Right lobe of liver (tissue), 6 donors: ENCODE measurements around the gene C5orf58. TPM values are rescaled to one million over a fixed set of nuclear protein-coding genes. Genes with fewer than 3 reads are reported as not detected.

Experiments
- ATAC-seq, 4 donors: fragments of 200-7000 bp; cut with Tn5 transposase; one replicate each; pipeline ENCODE4 v1.9.1; 2020; ENCODE audit warnings: mild to moderate bottlenecking in 4 of 4, moderate library complexity in 4 of 4
- DNase-seq, 3 donors: peaks; one replicate each; pipeline ENCODE4 v3.0.0-alpha.2; 2020
- H3K27ac ChIP-seq, 3 donors: fragments of 200-600 bp; one replicate each; pipeline ENCODE4 v1.8.0; 2022
- H3K27me3 ChIP-seq, 2 donors: fragments of 200-600 bp; one replicate each; pipeline ENCODE4 v1.8.0; 2022
- H3K36me3 ChIP-seq, 4 donors: fragments of 200-600 bp; sonication (generic) in 1 of 4; one replicate each; pipeline versions ENCODE4 v1.5.1 to v1.8.0; 2017 to 2022; ENCODE audit warnings: control low read depth in 1 of 4
- H3K4me1 ChIP-seq, 4 donors: fragments of 200-600 bp; sonication (generic) in 1 of 4; one replicate each; pipeline versions ENCODE4 v1.5.1 to v1.8.0; 2017 to 2022; ENCODE audit warnings: control low read depth in 1 of 4
- H3K4me3 ChIP-seq, 3 donors: fragments of 200-600 bp; one replicate each; pipeline ENCODE4 v1.8.0; 2022
- H3K9me3 ChIP-seq, 4 donors: fragments of 200-600 bp; sonication (generic) in 1 of 4; one replicate each; pipeline versions ENCODE4 v1.5.1 to v1.8.0; 2017 to 2022; ENCODE audit warnings: control low read depth in 1 of 4
- POLR2A ChIP-seq: fragments of 450-650 bp; IDR thresholded peaks from one replicate; pipeline ENCODE4 v1.6.1; 2017; ENCODE audit warnings: antibody characterized with exemption, mild to moderate bottlenecking
- whole genome bisulfite sequencing: methylation state at CpG from one replicate; pipeline ENCODE4 v1.1.6; 2018; ENCODE audit warnings: low coverage, low lambda C conversion rate; ENCODE audit not compliant: insufficient coverage; ENCODE audit errors: missing lambda C conversion rate; 5-methylcytosine and 5-hydroxymethylcytosine counted together
- intact Hi-C, 2 donors: fragments of 100-400 bp; cut with DNase I; formaldehyde crosslinking; loops; one replicate each; pipeline versions ENCODE4 v1.11.2 to v1.14.1; 2022
- long read RNA-seq: library from polyadenylated mRNA; unstranded; transcript quantifications from one replicate; pipeline ENCODE4 v2.0.0, GENCODE V29; 2019
- total RNA-seq, 6 experiments: library from RNA; depleted of rRNA in 2 of 6; stranded (reverse); fragments of >200 nt in 2 of 6; fragmentation: NEBNext Ultra II Directional in 3 of 6; extraction: Animal tissue kit (Norgen Biotek cat#: 25700) in 3 of 6; gene quantifications; one replicate each; pipeline versions ENCODE4 v1.1.0 to v1.2.4, GENCODE V29; 2016 to 2023
- TF ChIP-seq, protein P1 (sequence below), 4 donors: fragments of 200-600 bp in 3 of 4; fragments of 450-650 bp in 1 of 4; IDR thresholded peaks; one replicate each; pipeline versions ENCODE4 v1.5.1 to v1.8.0; 2016 to 2022; ENCODE audit warnings: antibody characterized with exemption in 4 of 4, mild to moderate bottlenecking in 2 of 4
- donor health status: DM: no; HTN: yes; CAD: no.
- donor health status: DM: no; HTN: no; CAD: no.
- donor health status: DM: no; HTN: no; CAD: no.
- donor health status: DM: no; HTN: yes; CAD: no.
- donor health status: DM: no; HTN: yes; CAD: no.

Gene C5orf58
- total RNA-seq = not detected
- long read RNA-seq = 0 reads

DNA sequence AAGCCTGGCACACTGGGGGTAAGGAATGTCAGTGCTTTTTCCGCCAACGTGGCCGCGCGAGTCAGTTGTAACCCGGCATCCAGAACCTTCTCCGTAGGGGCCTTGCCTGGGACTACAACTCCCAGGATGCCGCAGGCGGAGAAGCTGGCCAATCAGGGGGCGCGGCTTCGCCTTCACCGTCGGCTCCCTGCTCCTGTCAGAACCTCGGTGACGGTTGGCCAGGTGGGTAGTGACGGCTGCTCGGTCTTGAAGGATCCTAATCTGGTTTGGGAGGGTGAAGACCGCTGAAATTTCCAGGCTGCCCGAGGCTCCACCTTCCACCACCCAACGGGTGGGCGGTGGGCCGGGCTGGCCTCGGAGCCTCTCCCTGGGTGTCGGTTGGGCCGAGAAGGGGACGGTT, at the start of gene C5orf58:
C5orf58 (plus strand) TSS at position 200 of the 400 bp plus-strand sequence. CDS start 1,992 bp downstream, outside the sequence.
- no peak for DNase-seq
- H3K4me1 ChIP-seq = no peaks in the 10 kb centered on the region
- intact Hi-C loops = no loop called here
- H3K27me3 ChIP-seq = no peaks in the 10 kb centered on the region
- no peak within 1 kb of the TSS for H3K27ac ChIP-seq
- TF ChIP-seq POLR2A = no peak
- TF ChIP-seq, protein P1, sequence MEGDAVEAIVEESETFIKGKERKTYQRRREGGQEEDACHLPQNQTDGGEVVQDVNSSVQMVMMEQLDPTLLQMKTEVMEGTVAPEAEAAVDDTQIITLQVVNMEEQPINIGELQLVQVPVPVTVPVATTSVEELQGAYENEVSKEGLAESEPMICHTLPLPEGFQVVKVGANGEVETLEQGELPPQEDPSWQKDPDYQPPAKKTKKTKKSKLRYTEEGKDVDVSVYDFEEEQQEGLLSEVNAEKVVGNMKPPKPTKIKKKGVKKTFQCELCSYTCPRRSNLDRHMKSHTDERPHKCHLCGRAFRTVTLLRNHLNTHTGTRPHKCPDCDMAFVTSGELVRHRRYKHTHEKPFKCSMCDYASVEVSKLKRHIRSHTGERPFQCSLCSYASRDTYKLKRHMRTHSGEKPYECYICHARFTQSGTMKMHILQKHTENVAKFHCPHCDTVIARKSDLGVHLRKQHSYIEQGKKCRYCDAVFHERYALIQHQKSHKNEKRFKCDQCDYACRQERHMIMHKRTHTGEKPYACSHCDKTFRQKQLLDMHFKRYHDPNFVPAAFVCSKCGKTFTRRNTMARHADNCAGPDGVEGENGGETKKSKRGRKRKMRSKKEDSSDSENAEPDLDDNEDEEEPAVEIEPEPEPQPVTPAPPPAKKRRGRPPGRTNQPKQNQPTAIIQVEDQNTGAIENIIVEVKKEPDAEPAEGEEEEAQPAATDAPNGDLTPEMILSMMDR (IDR thresholded peaks at IDR 0.05) = no peak
- WGBS = 83% methylated on average over 3 of the region's 27 CpGs
- H3K9me3 ChIP-seq = no peaks in the 10 kb centered on the region
- peak in 1 of 4 donors; percentile 26 for ATAC-seq
- H3K36me3 ChIP-seq = no peaks in the 10 kb centered on the region
- H3K4me3 ChIP-seq = no peak within 1 kb of the TSS

GRCh38 chr5:170183816-170184687, 48.7 kb upstream of the C5orf58 start:
- Histone ChIP-seq H3K27ac (no peak overlapping the region), H3K36me3 (no peaks in the 10 kb centered on the region), H3K4me1 (no peaks in the 10 kb centered on the region), H3K4me3 (no peak overlapping the region), H3K27me3 (no peaks in the 10 kb centered on the region), H3K9me3 (no peaks in the 10 kb centered on the region)
- TF ChIP-seq, protein P1 (IDR thresholded peaks at IDR 0.05) = peak; percentile 44 to 72 (median 66)
- TF ChIP-seq POLR2A = no peak
- ATAC-seq = peak; percentile 76 to 87 (median 81)
- 49% methylated on average over 11 of the region's 12 CpGs for WGBS
- DNase-seq = peak; percentile 46 to 63 (median 59)
- intact Hi-C loops = loop anchor here in 1 of 2 donors (10.0 kb wide), 1 partner anchor 79 kb away; the partner anchor contains the start of gene FOXI1

DNA sequence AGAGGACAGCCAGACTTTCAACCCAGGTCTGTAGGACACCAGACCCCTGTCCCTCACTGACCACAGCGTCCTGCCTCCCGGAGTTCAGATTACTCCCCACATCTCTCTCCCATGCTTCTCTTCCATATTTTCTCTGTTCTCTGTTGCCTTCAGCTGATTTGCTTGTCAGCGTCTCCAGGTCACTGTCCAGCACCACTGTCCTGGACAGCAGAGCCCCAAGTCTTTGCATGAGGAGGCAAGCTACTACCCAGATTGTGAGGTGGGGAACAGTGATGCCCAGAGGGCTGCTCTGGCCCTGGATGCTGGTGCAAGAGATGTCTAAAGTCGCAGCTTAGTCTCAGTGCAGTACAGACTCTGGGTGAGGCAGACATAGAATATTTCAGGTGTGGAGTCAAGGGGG, 48.0 kb upstream of the C5orf58 start:
- TF ChIP-seq, protein P1 (IDR thresholded peaks at IDR 0.05) = no peak
- no peak for TF ChIP-seq POLR2A
- no peak for ATAC-seq
- Histone ChIP-seq H3K4me1 (no peaks in the 10 kb centered on the region), H3K27ac (no peak overlapping the region), H3K4me3 (no peak overlapping the region), H3K9me3 (no peaks in the 10 kb centered on the region), H3K36me3 (no peaks in the 10 kb centered on the region), H3K27me3 (no peaks in the 10 kb centered on the region)
- WGBS = 75% methylated on average over 4 of the region's 4 CpGs
- intact Hi-C loops = loop anchor here in 1 of 2 donors (10.0 kb wide), 1 partner anchor 80 kb away; the partner anchor contains the start of gene FOXI1
- no peak for DNase-seq

DNA sequence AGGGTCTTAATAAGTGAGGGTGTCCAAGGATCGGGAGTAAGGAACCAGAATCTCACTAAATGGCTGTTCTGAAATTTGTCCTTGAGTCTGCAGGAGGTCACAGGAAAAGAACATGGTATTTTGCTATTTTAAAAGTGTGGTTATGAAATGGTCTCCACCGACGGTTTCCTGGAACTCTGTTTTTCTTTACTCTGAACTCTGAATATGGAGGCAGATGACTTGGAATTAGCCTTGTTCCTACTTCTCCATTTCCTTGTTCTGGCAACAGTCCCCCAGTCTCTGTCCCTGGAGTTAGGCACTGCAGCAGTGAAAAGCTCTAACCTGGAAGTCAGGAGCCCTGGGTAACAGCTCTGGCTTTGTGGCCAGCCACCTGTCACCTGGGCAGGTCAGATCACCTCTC, 46.6 kb upstream of the C5orf58 start:
- Histone ChIP-seq H3K36me3 (no peaks in the 10 kb centered on the region), H3K4me3 (no peak overlapping the region), H3K4me1 (no peaks in the 10 kb centered on the region), H3K27me3 (no peaks in the 10 kb centered on the region), H3K27ac (no peak overlapping the region), H3K9me3 (no peaks in the 10 kb centered on the region)
- intact Hi-C loops = loop anchor here in 1 of 2 donors (10.0 kb wide), 1 partner anchor 81 kb away; the partner anchor contains the start of gene FOXI1
- 34% methylated on average over 3 of the region's 3 CpGs for WGBS
- DNase-seq (no peak), ATAC-seq (no peak)
- TF ChIP-seq, protein P1 (IDR thresholded peaks at IDR 0.05) = no peak
